Measurements from ENCODE around the gene CD1D.
A peak's percentile ranks its signal among the peaks of the same experiment; 100 is the strongest.

The CD1D gene
- total RNA-seq, result 0 to 1.2 (median 0) reads per million in 3 donors

GRCh38 chr1:158180741-158181576 is at the start of gene CD1D:
CD1D (plus strand) TSS chr1:158180895; CDS start chr1:158181102, 207 bp downstream.
- peak within 1 kb of the TSS; percentile 32 for H3K4me3 ChIP-seq (ENCODE audit: insufficient read depth, low read depth, low read length, poor library complexity, severe bottlenecking)
- H3K27ac ChIP-seq (ENCODE audit: insufficient read depth, low read length, poor library complexity, severe bottlenecking), result no peak within 1 kb of the TSS
- no peaks in the 10 kb centered on the region for H3K9me3 ChIP-seq (ENCODE audit: control insufficient read depth, low read length)
- DNase-seq, result no peak
- no peaks in the 10 kb centered on the region for H3K4me1 ChIP-seq (ENCODE audit: control insufficient read depth, insufficient read depth, low read length, poor library complexity, severe bottlenecking)
- peaks cover 15% of the 10 kb centered on the region for H3K27me3 ChIP-seq (replicated peaks; ENCODE audit: control insufficient read depth, insufficient read depth, low read length, poor library complexity, severe bottlenecking)
- no peaks in the 10 kb centered on the region for H3K36me3 ChIP-seq (ENCODE audit: control insufficient read depth, insufficient read depth, low read length)

- H3K9me3 ChIP-seq (ENCODE audit: control insufficient read depth, low read length), result no peaks in the 10 kb centered on the region
- H3K4me3 ChIP-seq (ENCODE audit: insufficient read depth, low read depth, low read length, poor library complexity, severe bottlenecking), result no peak overlapping the region
- no peaks in the 10 kb centered on the region for H3K4me1 ChIP-seq (ENCODE audit: control insufficient read depth, insufficient read depth, low read length, poor library complexity, severe bottlenecking)
- no peak overlapping the region for H3K27ac ChIP-seq (ENCODE audit: insufficient read depth, low read length, poor library complexity, severe bottlenecking)
- DNase-seq, result no peak
- no peaks in the 10 kb centered on the region for H3K27me3 ChIP-seq (replicated peaks; ENCODE audit: control insufficient read depth, insufficient read depth, low read length, poor library complexity, severe bottlenecking)
- H3K36me3 ChIP-seq (ENCODE audit: control insufficient read depth, insufficient read depth, low read length), result no peaks in the 10 kb centered on the region
These were observed 49.5 kb upstream of the CD1D start for GRCh38 chr1:158131217-158131616.

- H3K27ac ChIP-seq (ENCODE audit: insufficient read depth, low read length, poor library complexity, severe bottlenecking), result no peak overlapping the region
- no peaks in the 10 kb centered on the region for H3K36me3 ChIP-seq (ENCODE audit: control insufficient read depth, insufficient read depth, low read length)
- H3K27me3 ChIP-seq (replicated peaks; ENCODE audit: control insufficient read depth, insufficient read depth, low read length, poor library complexity, severe bottlenecking), result no peaks in the 10 kb centered on the region
- H3K4me3 ChIP-seq (ENCODE audit: insufficient read depth, low read depth, low read length, poor library complexity, severe bottlenecking), result no peak overlapping the region
- DNase-seq, result no peak
- H3K9me3 ChIP-seq (ENCODE audit: control insufficient read depth, low read length), result no peaks in the 10 kb centered on the region
- H3K4me1 ChIP-seq (ENCODE audit: control insufficient read depth, insufficient read depth, low read length, poor library complexity, severe bottlenecking), result no peaks in the 10 kb centered on the region
These were observed 39.9 kb upstream of the CD1D start for GRCh38 chr1:158140764-158141192.

GRCh38 chr1:158145173-158145719 is 35.4 kb upstream of the CD1D start:
- Histone ChIP-seq H3K9me3 (ENCODE audit: control insufficient read depth, low read length) (no peaks in the 10 kb centered on the region), H3K36me3 (ENCODE audit: control insufficient read depth, insufficient read depth, low read length) (no peaks in the 10 kb centered on the region), H3K4me3 (ENCODE audit: insufficient read depth, low read depth, low read length, poor library complexity, severe bottlenecking) (no peak overlapping the region), H3K27me3 (replicated peaks; ENCODE audit: control insufficient read depth, insufficient read depth, low read length, poor library complexity, severe bottlenecking) (no peaks in the 10 kb centered on the region), H3K27ac (ENCODE audit: insufficient read depth, low read length, poor library complexity, severe bottlenecking) (no peak overlapping the region), H3K4me1 (ENCODE audit: control insufficient read depth, insufficient read depth, low read length, poor library complexity, severe bottlenecking) (peaks cover 3% of the 10 kb centered on the region)
- no peak for DNase-seq

GRCh38 chr1:158146165-158146564 is 34.5 kb upstream of the CD1D start:
- DNase-seq, result no peak
- H3K9me3 ChIP-seq (ENCODE audit: control insufficient read depth, low read length), result no peaks in the 10 kb centered on the region
- H3K4me3 ChIP-seq (ENCODE audit: insufficient read depth, low read depth, low read length, poor library complexity, severe bottlenecking), result no peak overlapping the region
- H3K36me3 ChIP-seq (ENCODE audit: control insufficient read depth, insufficient read depth, low read length), result no peaks in the 10 kb centered on the region
- H3K27ac ChIP-seq (ENCODE audit: insufficient read depth, low read length, poor library complexity, severe bottlenecking), result no peak overlapping the region
- no peaks in the 10 kb centered on the region for H3K27me3 ChIP-seq (replicated peaks; ENCODE audit: control insufficient read depth, insufficient read depth, low read length, poor library complexity, severe bottlenecking)
- peaks cover 7% of the 10 kb centered on the region for H3K4me1 ChIP-seq (ENCODE audit: control insufficient read depth, insufficient read depth, low read length, poor library complexity, severe bottlenecking)

- Histone ChIP-seq H3K9me3 (ENCODE audit: control insufficient read depth, low read length) (no peaks in the 10 kb centered on the region), H3K36me3 (ENCODE audit: control insufficient read depth, insufficient read depth, low read length) (no peaks in the 10 kb centered on the region), H3K27me3 (replicated peaks; ENCODE audit: control insufficient read depth, insufficient read depth, low read length, poor library complexity, severe bottlenecking) (no peaks in the 10 kb centered on the region), H3K4me1 (ENCODE audit: control insufficient read depth, insufficient read depth, low read length, poor library complexity, severe bottlenecking) (peaks cover 7% of the 10 kb centered on the region), H3K27ac (ENCODE audit: insufficient read depth, low read length, poor library complexity, severe bottlenecking) (no peak overlapping the region), H3K4me3 (ENCODE audit: insufficient read depth, low read depth, low read length, poor library complexity, severe bottlenecking) (no peak overlapping the region)
- DNase-seq, result no peak
These were observed 34.0 kb upstream of the CD1D start for GRCh38 chr1:158146739-158147138.

GRCh38 chr1:158147401-158147800 is 33.3 kb upstream of the CD1D start:
- H3K4me1 ChIP-seq (ENCODE audit: control insufficient read depth, insufficient read depth, low read length, poor library complexity, severe bottlenecking), result peaks cover 7% of the 10 kb centered on the region
- no peaks in the 10 kb centered on the region for H3K9me3 ChIP-seq (ENCODE audit: control insufficient read depth, low read length)
- DNase-seq, result no peak
- H3K27ac ChIP-seq (ENCODE audit: insufficient read depth, low read length, poor library complexity, severe bottlenecking), result no peak overlapping the region
- H3K27me3 ChIP-seq (replicated peaks; ENCODE audit: control insufficient read depth, insufficient read depth, low read length, poor library complexity, severe bottlenecking), result no peaks in the 10 kb centered on the region
- no peak overlapping the region for H3K4me3 ChIP-seq (ENCODE audit: insufficient read depth, low read depth, low read length, poor library complexity, severe bottlenecking)
- no peaks in the 10 kb centered on the region for H3K36me3 ChIP-seq (ENCODE audit: control insufficient read depth, insufficient read depth, low read length)

- DNase-seq, result no peak
- Histone ChIP-seq H3K4me3 (ENCODE audit: insufficient read depth, low read depth, low read length, poor library complexity, severe bottlenecking) (no peak overlapping the region), H3K9me3 (ENCODE audit: control insufficient read depth, low read length) (no peaks in the 10 kb centered on the region), H3K36me3 (ENCODE audit: control insufficient read depth, insufficient read depth, low read length) (no peaks in the 10 kb centered on the region), H3K4me1 (ENCODE audit: control insufficient read depth, insufficient read depth, low read length, poor library complexity, severe bottlenecking) (peaks cover 7% of the 10 kb centered on the region), H3K27ac (ENCODE audit: insufficient read depth, low read length, poor library complexity, severe bottlenecking) (no peak overlapping the region), H3K27me3 (replicated peaks; ENCODE audit: control insufficient read depth, insufficient read depth, low read length, poor library complexity, severe bottlenecking) (no peaks in the 10 kb centered on the region)
These were observed 32.8 kb upstream of the CD1D start for GRCh38 chr1:158147869-158148268.

GRCh38 chr1:158148468-158148867 is 32.2 kb upstream of the CD1D start:
- Histone ChIP-seq H3K27ac (ENCODE audit: insufficient read depth, low read length, poor library complexity, severe bottlenecking) (no peak overlapping the region), H3K4me1 (ENCODE audit: control insufficient read depth, insufficient read depth, low read length, poor library complexity, severe bottlenecking) (peaks cover 7% of the 10 kb centered on the region), H3K27me3 (replicated peaks; ENCODE audit: control insufficient read depth, insufficient read depth, low read length, poor library complexity, severe bottlenecking) (no peaks in the 10 kb centered on the region), H3K4me3 (ENCODE audit: insufficient read depth, low read depth, low read length, poor library complexity, severe bottlenecking) (no peak overlapping the region), H3K36me3 (ENCODE audit: control insufficient read depth, insufficient read depth, low read length) (no peaks in the 10 kb centered on the region), H3K9me3 (ENCODE audit: control insufficient read depth, low read length) (no peaks in the 10 kb centered on the region)
- DNase-seq, result no peak

GRCh38 chr1:158149175-158149574 is 31.5 kb upstream of the CD1D start:
- H3K36me3 ChIP-seq (ENCODE audit: control insufficient read depth, insufficient read depth, low read length), result no peaks in the 10 kb centered on the region
- no peak for DNase-seq
- peak overlapping the region; percentile 68 for H3K4me3 ChIP-seq (ENCODE audit: insufficient read depth, low read depth, low read length, poor library complexity, severe bottlenecking)
- H3K4me1 ChIP-seq (ENCODE audit: control insufficient read depth, insufficient read depth, low read length, poor library complexity, severe bottlenecking), result peaks cover 7% of the 10 kb centered on the region
- H3K27me3 ChIP-seq (replicated peaks; ENCODE audit: control insufficient read depth, insufficient read depth, low read length, poor library complexity, severe bottlenecking), result no peaks in the 10 kb centered on the region
- no peaks in the 10 kb centered on the region for H3K9me3 ChIP-seq (ENCODE audit: control insufficient read depth, low read length)
- H3K27ac ChIP-seq (ENCODE audit: insufficient read depth, low read length, poor library complexity, severe bottlenecking), result no peak overlapping the region
